ENCODE results near the gene KCNG2.

The KCNG2 gene

DNA sequence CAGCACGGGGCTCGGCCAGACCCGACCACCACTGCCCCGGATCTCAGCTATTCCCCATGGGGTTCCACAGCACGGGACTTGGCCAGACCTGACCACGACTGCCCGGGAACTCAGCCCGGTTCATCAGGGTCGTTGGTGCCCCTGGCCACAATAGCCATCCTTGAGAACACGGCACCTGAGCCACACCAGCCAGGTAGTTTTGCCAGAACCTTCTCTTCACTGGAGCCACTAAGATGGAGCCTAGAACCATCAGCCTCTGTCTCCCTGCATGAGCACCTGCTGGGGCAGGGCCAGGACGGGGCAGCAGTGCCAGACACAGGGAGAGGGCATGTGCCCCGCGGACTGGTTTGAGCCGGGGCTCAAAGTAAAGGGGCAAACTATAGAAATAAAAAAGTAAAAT, 11.4 kb upstream of the KCNG2 start:
- no peak for DNase-seq

- DNase-seq: no peak
Observed at GRCh38 chr18:79786786-79787526, 10.8 kb upstream of the KCNG2 start.

DNA sequence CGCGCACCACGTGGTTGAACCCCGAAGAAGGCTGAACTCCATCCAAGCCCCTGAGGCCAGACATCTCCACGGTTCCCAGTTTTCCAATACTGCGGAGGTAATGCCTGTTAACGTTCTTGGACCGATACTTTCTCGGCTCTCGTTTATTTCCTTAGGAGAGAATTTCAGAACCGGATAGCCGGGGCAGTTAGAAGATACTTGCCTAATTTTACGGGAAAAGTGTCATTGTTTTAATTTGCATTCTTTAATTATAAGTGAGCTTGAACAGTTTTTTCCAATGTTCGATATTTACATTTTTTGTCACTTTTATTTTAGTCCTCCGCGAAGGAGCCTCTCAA, 10.2 kb upstream of the KCNG2 start:
- no peak for DNase-seq

DNA sequence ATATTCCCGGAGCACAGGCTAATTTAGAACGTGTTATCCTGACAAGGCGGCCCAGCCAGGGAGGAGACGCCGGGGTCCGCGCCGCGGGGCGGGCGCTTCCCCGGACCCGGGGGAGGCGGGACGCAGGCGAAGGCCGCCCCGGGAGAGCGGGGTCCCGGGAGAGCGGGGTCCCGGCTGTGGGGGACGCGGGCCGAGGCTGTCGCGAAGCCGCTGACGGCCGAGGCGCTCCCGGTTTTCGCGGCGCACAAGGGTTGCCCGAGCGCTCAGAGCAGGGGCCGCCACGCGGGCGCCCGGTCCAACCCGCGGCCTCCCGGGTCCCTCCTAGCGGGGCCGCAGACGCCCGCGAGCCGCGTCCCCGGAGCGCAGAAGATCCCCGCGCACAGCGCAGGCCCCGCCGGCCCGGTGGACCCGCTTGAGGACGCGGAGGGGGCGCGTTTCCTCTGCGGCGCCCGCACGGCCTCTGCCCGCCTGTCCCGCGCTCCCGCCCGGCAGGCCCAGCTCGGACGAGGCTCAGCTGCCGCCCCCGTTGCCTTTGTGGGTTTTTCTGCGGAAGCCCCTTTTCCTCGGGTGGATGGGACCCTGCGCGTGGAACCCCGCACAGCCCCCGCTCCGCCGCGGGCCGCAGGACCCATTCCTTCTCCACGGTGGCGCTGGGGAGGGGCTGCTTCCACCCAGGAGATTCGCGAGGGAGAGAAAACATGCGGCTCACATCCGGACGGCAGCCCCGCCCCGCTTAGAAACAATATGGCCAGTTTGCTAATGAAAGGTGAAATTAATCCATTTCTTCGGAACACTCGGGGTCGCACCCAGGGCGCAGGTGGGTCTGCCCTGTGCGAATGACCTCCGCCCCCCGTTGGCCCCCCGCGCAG, 9.6 kb upstream of the KCNG2 start:
- no peak for DNase-seq

GRCh38 chr18:79788734-79789085, 9.0 kb upstream of the KCNG2 start:
- DNase-seq: no peak

DNA sequence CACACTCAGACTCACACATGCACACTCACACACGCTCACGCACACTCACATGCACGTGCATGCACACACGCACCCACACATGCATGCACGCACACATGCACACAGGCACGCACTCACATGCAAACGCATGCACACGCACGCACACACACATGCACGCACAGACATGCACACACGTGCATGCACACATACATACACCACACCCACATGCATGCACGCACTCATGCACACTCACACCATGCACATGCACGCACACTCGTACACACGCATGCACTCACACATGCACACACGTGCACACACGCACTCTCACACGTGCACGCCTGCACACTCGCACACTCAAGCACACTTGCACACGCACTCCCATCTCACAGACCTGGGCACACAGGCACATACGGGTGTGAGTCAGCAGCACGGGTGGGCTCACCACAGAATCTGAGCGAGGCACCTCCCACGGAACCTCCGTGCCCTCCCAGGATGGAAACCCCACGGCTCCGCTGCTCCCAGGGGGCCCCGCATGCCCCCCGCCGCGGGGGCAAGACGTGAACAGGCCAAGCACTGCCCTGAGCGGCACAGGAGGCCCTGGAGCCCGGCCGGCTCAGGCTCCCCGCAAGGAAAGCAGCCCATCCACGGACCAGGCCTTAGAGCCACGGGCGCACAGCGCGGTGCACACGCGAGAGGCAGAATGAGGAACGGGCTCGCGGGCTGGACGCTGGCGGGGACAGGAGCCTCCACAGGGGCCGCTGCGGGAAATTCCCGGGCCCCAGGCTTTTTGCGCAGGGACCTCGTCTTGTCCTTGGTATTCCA, 8.4 kb upstream of the KCNG2 start:
- no peak for DNase-seq

- DNase-seq: no peak
Observed at GRCh38 chr18:79789901-79790890, 7.5 kb upstream of the KCNG2 start.

DNA sequence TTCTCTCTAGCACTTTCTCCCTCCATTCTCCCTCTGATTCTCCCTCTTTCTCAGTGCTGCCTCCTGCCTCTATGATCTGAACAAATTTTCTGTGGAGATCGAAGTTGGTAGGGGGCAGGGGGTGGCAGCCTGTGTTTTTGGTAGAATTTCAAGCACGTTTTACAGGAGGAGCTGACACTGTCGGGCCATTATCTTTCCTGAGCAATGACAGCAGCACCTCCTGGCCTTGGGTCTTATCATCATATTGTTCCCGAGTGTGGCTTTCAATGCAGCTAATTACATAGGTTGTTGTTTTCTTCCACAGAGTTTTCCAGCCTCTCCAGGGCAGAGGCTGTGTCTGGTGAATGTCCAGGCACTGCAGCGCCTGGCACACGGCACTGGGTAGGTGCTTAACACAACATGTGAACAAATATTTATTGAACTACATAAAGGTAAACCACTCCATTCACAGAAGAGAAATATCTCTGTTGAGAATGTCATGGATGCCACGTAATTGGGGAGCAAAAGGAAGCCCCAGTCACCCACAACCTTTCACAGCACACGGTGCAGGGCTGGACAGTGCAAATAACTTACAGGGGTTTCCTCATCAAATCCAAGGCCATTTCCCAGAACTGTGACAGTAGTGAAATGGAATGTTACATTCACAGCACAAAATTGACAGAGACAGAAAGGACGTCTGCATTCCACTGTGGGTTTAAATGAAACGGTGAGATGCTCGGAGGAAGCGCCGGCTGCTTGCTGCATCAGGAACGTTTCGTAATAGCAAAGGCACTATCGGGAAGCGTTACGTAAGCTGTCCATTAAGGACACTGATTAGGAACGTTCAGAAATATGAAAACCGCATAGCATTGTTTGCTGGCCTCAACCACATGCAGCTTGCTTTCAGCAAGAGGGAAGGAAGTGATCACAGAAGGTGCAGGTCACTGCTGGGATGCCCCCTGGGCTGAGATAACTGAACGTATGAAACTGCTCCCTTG, 6.5 kb upstream of the KCNG2 start:
- no peak for DNase-seq

- DNase-seq: no peak
Observed at GRCh38 chr18:79792096-79792987, 5.4 kb upstream of the KCNG2 start.

GRCh38 chr18:79792988-79793355, 4.8 kb upstream of the KCNG2 start:
- DNase-seq: no peak

GRCh38 chr18:79794846-79795245, 2.9 kb upstream of the KCNG2 start:
- DNase-seq: no peak

DNA sequence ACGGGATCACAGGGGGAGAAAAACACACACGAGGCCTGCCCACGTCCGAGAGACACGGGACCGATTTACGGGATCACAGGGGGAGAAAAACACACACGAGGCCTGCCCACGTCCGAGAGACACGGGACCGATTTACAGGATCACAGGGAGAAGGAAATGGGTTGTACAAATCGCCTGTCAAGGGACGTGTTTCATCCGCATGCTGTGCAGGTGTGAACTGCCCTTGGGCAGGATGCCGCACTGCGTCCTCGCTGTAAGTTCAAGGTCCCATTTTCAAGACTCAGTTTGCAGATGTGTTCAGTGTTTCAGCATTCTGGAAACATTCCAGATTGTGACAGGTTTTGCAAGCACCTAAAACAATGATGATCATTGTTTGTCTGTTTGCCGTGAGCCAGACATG, 2.3 kb upstream of the KCNG2 start:
- DNase-seq: no peak

DNA sequence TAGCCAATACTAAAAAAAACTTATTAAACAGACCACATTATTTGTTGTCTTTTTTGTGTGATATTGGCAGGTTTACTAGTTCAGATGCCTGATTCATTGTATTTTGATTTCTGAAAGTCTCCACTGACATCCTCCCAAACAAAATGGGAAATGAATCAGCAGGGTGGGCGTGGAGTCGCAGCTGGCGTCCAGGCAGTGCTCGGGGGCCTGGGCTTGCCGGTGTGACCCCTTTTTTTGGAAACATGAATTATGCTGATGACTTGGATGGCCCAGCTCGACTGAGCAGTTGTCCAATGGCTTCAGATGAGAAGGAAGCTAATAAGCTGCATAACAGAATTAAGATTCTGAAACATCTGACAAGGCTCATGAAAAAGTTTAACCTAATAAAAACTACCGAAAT, 1.7 kb upstream of the KCNG2 start:
- no peak for DNase-seq

GRCh38 chr18:79796531-79797405, 970 bp upstream of the KCNG2 start:
- DNase-seq: no peak

GRCh38 chr18:79798346-79798998, 734 bp downstream of the KCNG2 start:
- DNase-seq: no peak

DNA sequence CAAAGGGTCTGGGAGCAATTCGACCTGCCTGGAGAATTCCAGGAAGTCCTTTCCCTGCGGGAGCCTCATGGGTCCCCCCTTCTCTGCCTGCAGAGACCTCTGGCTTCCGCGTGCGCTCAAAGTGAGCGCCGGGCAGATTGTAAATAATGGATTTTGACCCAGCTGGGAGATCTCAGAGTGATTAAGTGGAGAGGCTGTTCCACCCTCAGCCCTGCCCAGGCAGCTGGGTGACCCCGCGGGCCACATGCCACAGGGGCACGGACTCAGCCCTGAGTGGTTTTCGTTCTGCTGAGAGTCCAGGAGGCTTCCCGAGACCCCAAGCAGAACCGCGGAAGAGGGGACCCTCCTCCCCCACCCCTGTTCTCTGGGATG, 1.2 kb downstream of the KCNG2 start:
- DNase-seq: no peak

GRCh38 chr18:79799619-79800370, 2.1 kb downstream of the KCNG2 start:
- DNase-seq: no peak
